ENCODE data around the gene ZEB1.
"Not testable (repeated sequence)": the region's sequence is repeated elsewhere in the genome, so short reads cannot be mapped to it uniquely, and the experiment has no call there.

ZEB1 gene

DNA sequence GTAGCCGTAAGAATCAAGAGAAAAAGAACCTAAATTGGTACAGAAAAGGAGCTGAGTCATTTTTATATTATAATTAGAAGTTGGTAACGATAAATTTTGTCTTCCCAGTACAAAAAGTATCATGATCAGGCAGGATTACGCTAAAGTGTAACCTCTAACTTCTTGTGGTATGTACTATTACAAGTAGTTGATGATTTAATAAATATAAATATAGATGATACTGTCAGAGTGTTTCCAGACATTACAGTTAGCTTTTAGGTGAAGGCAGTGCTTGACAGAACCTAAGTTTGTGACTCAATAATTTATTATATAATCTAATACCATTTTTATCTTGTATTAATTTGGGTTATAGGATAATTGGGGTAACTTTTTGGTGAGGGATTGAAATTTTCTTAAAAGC, 53.4 kb downstream of the ZEB1 start:
- DNase-seq, result no peak

DNA sequence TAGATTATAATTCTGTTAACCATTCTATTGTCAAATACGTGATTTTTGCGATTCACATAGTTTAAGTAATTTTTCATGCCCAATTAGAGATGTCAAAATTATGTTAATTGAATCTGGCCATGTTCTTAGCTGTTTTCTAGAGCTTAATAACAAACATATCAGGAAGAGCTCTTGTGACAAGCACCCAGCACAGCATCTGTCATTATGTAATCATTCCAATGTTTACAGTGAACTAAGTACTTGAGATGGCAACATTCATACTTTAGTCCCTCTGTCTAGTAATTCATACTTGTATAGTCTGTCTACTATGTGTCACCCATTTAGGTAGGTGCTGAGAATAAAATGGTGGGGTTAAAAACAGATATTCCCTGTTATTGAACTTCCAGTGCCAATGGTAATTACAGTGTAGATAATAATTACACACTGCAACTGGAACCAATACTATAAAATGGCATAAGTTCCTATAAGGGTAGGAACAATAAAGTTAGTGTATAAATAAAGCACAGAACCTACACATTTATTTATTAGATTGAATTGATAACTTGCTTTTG, 55.2 kb downstream of the ZEB1 start:
- no peak for DNase-seq

- DNase-seq, result no peak
Observed at GRCh38 chr10:31381171-31381570, 62.2 kb downstream of the ZEB1 start.

DNA sequence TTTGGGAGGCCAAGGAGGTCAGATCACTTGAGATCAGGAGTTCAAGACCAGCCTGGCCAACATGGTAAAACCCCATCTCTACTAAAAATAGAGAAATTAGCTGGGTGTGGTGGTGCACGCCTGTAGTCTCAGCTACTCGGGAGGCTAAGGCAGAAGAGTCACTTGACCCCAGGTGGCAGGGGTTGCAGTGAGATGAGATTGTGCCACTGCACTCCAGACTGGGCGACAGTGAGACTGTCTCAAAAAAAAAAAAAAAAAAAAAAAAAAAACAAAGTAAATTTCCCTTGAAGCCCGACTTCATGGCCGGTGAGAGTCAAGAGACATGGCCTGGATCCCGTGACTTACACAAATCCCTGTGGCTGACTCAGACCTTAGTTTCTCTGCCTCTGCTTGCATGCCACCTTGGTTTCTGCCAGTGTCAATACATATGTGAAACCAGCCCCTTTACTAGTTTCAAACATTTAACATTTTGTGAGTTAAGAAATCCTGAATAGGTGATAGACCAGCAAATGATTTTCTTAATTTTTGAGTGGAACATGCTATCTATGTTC, 62.8 kb downstream of the ZEB1 start:
- DNase-seq, result no peak

- DNase-seq, result no peak
Observed at GRCh38 chr10:31383810-31384588, 65.0 kb downstream of the ZEB1 start.

DNA sequence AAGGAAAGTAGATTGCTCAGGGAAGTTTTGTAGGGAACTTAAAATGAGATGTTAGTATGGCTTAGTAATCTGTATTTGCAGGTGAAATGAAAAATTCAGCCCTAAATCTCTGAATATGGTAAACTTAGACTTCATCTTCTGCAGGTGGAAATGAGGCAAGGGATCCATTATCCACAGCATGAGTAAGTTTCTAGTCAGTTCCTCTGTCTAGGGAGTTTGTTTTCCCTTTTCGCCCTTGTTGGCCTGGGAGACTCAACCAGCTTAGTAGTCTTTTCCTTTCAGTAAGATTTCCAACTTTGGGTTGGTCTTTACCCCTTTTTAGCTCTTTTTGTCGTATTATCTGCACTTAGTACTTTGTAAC, 65.6 kb downstream of the ZEB1 start:
- no peak for DNase-seq

DNA sequence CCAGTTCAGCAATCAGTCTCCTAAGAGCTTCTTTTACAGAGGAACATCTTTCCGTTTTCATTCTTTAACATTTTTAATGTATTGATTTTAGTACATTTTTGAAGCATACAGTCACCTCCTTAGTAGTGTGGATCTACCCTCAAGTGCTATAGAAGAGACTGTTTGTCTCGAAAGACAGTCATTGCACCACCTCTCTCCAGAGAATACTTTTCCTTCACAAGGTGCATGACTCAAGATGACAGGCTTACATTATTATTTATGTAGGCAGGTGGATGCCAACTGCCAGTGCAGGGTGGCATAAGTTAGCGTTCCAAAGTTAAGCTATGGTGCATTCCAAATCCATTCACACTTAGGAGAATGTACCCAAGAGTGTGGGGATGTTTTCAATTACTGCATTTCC, 71.8 kb downstream of the ZEB1 start:
- DNase-seq, result no peak

DNA sequence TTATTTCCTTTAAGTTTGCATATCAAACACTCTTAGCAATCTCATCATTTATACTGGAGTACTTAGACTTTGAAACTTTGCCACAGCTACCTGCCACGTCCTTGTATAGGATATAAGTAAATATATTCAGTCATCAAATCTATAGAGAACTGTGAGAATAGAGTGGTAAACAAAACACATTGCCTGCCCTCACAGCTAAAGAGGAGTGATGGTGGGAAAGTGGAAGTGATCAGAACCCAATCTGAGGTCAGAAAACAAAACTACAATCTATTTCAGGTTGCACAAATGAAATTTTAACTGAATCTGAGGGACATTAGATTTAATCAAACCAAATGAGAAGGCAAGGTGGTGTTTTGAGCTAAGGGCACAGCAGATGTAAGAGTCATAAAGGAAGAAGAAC, 74.8 kb downstream of the ZEB1 start:
- DNase-seq, result no peak

DNA sequence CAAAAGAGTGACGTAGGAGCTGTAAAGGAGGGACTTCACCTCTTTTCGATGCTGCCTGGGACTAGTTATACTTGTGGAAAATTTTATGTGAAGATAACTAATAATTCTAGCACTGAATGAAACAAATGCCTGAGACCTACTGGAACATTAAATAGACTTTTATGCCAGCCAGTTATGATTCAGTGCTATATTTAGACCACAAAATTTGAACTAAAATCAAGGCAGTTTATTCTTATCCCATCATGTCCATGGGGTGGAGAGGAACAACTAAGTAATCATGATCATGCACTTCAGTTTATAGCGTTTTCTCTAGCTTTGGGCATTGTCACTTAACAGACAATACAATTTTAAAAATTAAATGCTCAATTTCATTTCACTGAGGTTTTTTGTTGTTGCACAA, 76.7 kb downstream of the ZEB1 start:
- no peak for DNase-seq

- DNase-seq, result no peak
Observed at GRCh38 chr10:31396376-31396775, 77.4 kb downstream of the ZEB1 start.

- DNase-seq, result no peak
Observed at GRCh38 chr10:31397852-31398251, 78.8 kb downstream of the ZEB1 start.

DNA sequence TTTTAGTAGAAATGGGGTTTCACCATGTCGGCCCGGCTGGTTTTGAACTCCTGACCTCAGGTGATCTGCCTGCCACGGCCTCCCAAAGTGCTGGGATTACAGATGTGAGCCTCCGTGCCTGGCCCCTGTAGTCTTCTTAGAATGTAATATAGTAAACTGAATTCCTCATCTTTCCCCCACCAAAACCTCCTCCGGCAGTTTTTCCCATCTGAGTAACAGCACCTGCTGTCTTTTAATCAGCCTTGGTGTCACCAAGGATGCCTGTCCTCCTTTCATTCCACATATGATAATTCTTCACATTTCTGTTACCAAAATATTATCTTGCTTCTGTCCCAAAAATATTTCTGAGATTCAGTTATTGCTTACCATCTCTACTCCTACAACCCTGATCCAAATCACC, 80.2 kb downstream of the ZEB1 start:
- no peak for DNase-seq

DNA sequence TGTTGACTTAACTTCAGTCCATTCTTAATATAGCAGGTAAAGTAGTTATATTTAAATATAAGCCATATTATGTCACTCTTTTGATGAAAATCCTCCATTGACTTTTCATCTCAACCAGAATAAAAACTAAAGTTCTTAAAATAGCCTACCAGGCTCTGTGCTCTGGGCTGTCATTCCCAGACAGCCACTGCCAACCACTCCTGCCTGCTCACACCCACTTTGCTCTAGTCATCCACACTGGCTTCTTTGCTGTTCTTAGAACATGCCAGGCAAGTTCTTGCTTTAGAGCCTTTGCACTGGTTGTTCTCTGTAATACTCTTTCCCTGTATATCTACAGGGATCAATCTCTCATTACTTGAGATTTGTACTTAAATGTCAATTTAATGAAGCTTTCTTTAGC, 80.6 kb downstream of the ZEB1 start:
- DNase-seq, result no peak

DNA sequence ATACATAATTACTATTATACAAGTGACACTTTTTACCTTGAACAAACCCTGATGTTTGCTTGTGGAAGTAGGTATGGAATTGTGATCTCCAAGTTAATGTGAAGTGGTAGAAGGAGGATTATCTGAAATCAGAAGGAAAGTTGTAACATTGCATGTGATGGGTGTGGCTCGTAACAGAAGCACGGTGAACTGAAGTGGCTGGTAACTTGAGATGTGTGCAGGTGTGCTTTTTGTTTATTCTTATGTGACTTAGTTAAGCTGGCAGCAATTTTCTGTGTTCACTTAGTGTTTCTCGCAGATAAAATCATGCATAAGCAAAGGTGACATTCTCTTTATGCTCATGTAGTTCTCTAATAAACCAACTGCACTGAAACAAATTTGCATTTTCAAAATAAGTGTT, 82.3 kb downstream of the ZEB1 start:
- no peak for DNase-seq

DNA sequence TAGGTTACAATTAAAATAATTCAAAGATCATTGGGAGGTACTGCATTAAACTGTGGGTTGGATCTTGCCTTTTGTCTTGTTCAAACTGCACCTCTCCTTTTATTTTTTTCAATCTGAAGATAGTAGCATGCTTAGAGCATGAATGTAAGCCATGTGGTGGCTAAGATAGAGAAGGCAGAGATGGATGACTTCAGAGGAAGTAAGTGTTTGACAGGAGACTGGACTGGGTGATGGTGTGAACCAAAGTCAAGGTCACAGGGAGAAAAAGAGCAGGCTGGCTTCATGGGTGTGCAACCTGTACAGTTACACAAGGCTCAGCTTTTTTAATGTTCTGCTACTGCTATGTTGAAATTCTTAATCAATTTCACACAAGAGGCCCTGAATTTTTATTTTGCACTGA, 85.6 kb downstream of the ZEB1 start:
- no peak for DNase-seq

DNA sequence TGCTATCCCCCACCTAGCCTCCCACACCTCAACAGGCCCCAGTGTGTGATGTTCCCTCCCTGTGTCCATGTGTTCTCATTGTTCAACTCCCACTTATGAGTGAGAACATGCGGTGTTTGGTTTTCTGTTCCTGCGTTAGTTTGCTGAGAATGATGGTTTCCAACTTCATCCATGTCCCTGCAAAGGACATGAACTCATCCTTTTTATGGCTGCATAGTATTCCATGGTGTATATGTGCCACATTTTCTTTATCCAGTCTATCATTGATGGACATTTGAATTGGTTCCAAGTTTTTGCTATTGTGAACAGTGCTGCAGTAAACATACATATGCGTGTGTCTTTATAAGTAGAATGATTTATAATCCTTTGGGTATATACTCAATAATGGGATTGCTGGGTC, 86.8 kb downstream of the ZEB1 start:
- not testable (repeated sequence) for DNase-seq

DNA sequence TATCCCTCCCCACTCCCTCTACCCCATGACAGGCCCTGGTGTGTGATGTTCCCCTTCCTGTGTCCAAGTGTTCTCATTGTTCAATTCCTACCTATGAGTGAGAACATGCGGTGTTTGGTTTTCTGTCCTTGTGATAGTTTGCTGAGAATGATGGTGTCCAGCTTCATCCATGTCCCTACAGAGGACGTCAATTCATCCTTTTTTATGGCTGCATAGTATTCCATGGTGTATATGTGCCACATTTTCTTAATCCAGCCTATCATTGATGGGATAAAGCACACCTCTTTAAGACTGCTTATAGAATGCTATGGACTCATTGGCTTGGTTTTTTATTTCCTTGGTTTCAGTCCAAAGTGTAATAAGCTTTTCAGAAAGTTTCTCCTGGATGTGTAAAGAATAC, 93.4 kb downstream of the ZEB1 start:
- DNase-seq, result not testable (repeated sequence)

GRCh38 chr10:31413325-31413724, 94.3 kb downstream of the ZEB1 start:
- no peak for DNase-seq

GRCh38 chr10:31418481-31418880, 99.5 kb downstream of the ZEB1 start:
- no peak for DNase-seq

- DNase-seq, result no peak
Observed at GRCh38 chr10:31419394-31420063, 100.5 kb downstream of the ZEB1 start.

- DNase-seq, result no peak
Observed at GRCh38 chr10:31421322-31421721, 102.3 kb downstream of the ZEB1 start.

DNA sequence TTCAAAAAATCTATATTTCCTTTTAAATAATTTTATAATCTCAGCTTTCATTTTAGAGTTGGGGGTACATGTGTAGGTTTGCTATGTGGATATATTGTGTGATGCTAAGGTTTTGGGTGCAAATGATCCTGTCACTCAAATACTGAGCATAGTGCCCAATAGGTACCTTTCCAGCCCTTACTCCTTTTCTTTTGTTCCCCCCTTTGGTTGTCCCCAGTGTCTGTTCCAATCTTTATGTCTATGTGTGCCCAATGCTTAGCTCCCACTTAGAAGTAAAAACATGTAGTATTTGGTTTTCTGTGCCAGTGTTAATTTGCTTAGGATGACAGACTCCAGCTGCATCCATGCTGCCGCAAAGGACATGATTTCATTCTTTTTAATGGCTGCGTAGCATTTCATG, 103.6 kb downstream of the ZEB1 start:
- no peak for DNase-seq

GRCh38 chr10:31424473-31424872, 105.5 kb downstream of the ZEB1 start:
- DNase-seq, result no peak

DNA sequence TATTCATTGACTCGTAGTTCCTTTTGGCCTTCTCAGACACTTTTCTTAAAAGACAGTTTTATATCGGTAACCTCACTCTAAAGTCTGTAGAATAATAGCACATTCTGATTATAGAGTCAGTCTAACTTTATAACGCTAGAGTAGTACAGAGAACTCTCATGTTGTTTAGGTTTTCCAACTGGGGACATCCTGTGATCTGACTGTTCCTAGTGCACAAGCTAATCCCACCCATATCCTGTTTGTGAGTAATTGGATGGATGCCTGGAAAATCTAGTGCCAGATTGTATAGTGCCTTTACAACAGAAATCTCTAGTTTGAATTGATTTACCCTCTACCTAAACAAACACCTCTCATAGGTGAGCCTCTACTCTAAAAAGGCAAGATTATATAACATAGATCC, 107.4 kb downstream of the ZEB1 start:
- DNase-seq, result no peak
